Astrocyte (in vitro differentiated cells and primary cell): Measurements from ENCODE around the gene ENTREP1.
"Not testable (repeated sequence)": the region's sequence is repeated elsewhere in the genome, so short reads cannot be mapped to it uniquely, and the experiment has no call there.

Experiments used
- EZH2 ChIP-seq: IDR thresholded peaks from 2 replicates; pipeline ENCODE4 v1.6.1; 2012; ENCODE audit warnings: mild to moderate bottlenecking, low read length, inconsistent platforms; ENCODE audit not compliant: insufficient read depth
- TF ChIP-seq, protein P1 (sequence below): IDR thresholded peaks from 2 replicates; pipeline ENCODE4 v1.5.1; 2011; ENCODE audit warnings: low read depth, mild to moderate bottlenecking, inconsistent platforms, low read length, moderate library complexity; ENCODE audit not compliant: insufficient read depth

- not testable (repeated sequence) for TF ChIP-seq EZH2
- TF ChIP-seq, protein P1, sequence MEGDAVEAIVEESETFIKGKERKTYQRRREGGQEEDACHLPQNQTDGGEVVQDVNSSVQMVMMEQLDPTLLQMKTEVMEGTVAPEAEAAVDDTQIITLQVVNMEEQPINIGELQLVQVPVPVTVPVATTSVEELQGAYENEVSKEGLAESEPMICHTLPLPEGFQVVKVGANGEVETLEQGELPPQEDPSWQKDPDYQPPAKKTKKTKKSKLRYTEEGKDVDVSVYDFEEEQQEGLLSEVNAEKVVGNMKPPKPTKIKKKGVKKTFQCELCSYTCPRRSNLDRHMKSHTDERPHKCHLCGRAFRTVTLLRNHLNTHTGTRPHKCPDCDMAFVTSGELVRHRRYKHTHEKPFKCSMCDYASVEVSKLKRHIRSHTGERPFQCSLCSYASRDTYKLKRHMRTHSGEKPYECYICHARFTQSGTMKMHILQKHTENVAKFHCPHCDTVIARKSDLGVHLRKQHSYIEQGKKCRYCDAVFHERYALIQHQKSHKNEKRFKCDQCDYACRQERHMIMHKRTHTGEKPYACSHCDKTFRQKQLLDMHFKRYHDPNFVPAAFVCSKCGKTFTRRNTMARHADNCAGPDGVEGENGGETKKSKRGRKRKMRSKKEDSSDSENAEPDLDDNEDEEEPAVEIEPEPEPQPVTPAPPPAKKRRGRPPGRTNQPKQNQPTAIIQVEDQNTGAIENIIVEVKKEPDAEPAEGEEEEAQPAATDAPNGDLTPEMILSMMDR = not testable (repeated sequence)
Measured at GRCh38 chr9:69409936-69410335, 84.9 kb downstream of the ENTREP1 start.
